ENCODE data around the gene SLC25A23. TPM values are rescaled to one million over a fixed set of nuclear protein-coding genes. Genes with fewer than 3 reads are reported as not detected.
A peak's percentile ranks its signal among the peaks of the same experiment; 100 is the strongest.

Gene SLC25A23
- total RNA-seq, 1 donor: 27.7 TPM

GRCh38 chr19:6393074-6393982, 66.3 kb downstream of the SLC25A23 start, which contains the start of gene GTF2F1:
Gene GTF2F1 (minus strand): TSS chr19:6393164. CDS start chr19:6392995, 169 bp downstream.
- DNase-seq (ENCODE audit: low read depth): peak; percentile 96
- H3K4me3 ChIP-seq (ENCODE audit: low read depth, low read length): peak within 1 kb of the TSS; percentile 85
- peak; percentile 29 for TF ChIP-seq CTCF (IDR thresholded peaks at IDR 0.05; ENCODE audit: insufficient read depth, low read length)

GRCh38 chr19:6392221-6393073, 67.1 kb downstream of the SLC25A23 start:
- H3K4me3 ChIP-seq (ENCODE audit: low read depth, low read length): peak overlapping the region; percentile 85
- DNase-seq (ENCODE audit: low read depth): no peak
- TF ChIP-seq CTCF (IDR thresholded peaks at IDR 0.05; ENCODE audit: insufficient read depth, low read length): no peak

Small RNA genes within 50 kb of the gene (small RNA-seq; reads per million reads assigned to genes)
- not detected for gene AC010503.2
- not detected for gene MIR6790

Other genes starting within 250 kb of the SLC25A23 start
- gene MLLT1, start 179.8 kb downstream of the SLC25A23 start, total RNA-seq (ENCODE audit: low replicate concordance): 7.8 and 16.6 TPM in 2 replicates
- gene ACER1, start 126.2 kb downstream of the SLC25A23 start, total RNA-seq (ENCODE audit: low replicate concordance): not detected in 2 replicates
- gene CLPP, start 98.3 kb downstream of the SLC25A23 start, total RNA-seq (ENCODE audit: low replicate concordance): 20.9 and 39.4 TPM in 2 replicates
- 29.9 and 38.3 TPM in 2 replicates for gene ALKBH7, start 87.0 kb downstream of the SLC25A23 start, total RNA-seq (ENCODE audit: low replicate concordance)
- 0.41 and 1.2 TPM in 2 replicates for gene PSPN, start 83.9 kb downstream of the SLC25A23 start, total RNA-seq (ENCODE audit: low replicate concordance)
- gene GTF2F1, start 66.6 kb downstream of the SLC25A23 start, total RNA-seq (ENCODE audit: low replicate concordance): 33.6 and 59.2 TPM in 2 replicates
- gene KHSRP, start 35.0 kb downstream of the SLC25A23 start, total RNA-seq (ENCODE audit: low replicate concordance): 30.4 and 86.5 TPM in 2 replicates
- not detected in 2 replicates for gene SLC25A41, start 26.0 kb downstream of the SLC25A23 start, total RNA-seq (ENCODE audit: low replicate concordance)
- gene CRB3, start 4.5 kb upstream of the SLC25A23 start, total RNA-seq (ENCODE audit: low replicate concordance): not detected in 2 replicates
- gene DENND1C, start 22.0 kb upstream of the SLC25A23 start, total RNA-seq (ENCODE audit: low replicate concordance): not detected in 2 replicates
- gene TUBB4A, start 42.5 kb upstream of the SLC25A23 start, total RNA-seq (ENCODE audit: low replicate concordance): 0.41 TPM in 1 of 2 replicates, not detected in the other
- 1.7 and 2.6 TPM in 2 replicates for gene TNFSF9, start 71.2 kb upstream of the SLC25A23 start, total RNA-seq (ENCODE audit: low replicate concordance)
- gene CD70, start 131.4 kb upstream of the SLC25A23 start, total RNA-seq (ENCODE audit: low replicate concordance): 0.09 TPM in 1 of 2 replicates, not detected in the other
- 1.6 TPM in 1 of 2 replicates, not detected in the other for gene TNFSF14, start 210.4 kb upstream of the SLC25A23 start, total RNA-seq (ENCODE audit: low replicate concordance)

Measured in fibroblast of the aortic adventitia (primary cell).